ENCODE data around the gene SPTSSA.
"Not testable (repeated sequence)": the region's sequence is repeated elsewhere in the genome, so short reads cannot be mapped to it uniquely, and the experiment has no call there.

Gene SPTSSA

GRCh38 chr14:34387974-34388516 is 74.0 kb downstream of the SPTSSA start:
- TF ChIP-seq CTCF (conservative IDR thresholded peaks at IDR 0.05) = no peak
- no peak overlapping the region for H3K27ac ChIP-seq

- TF ChIP-seq CTCF (conservative IDR thresholded peaks at IDR 0.05) = no peak
- no peak overlapping the region for H3K27ac ChIP-seq
These were observed 75.1 kb downstream of the SPTSSA start for GRCh38 chr14:34386865-34387485.

- not testable (repeated sequence) for H3K27ac ChIP-seq
These were observed 76.2 kb downstream of the SPTSSA start for GRCh38 chr14:34385881-34386280.

- no peak for TF ChIP-seq CTCF (conservative IDR thresholded peaks at IDR 0.05)
- no peak overlapping the region for H3K27ac ChIP-seq
These were observed 78.2 kb downstream of the SPTSSA start for GRCh38 chr14:34383839-34384238.
